Karpas-422 (cell line): ENCODE measurements around the gene MYO9B. TPM values are rescaled to one million over a fixed set of nuclear protein-coding genes. Genes with fewer than 3 reads are reported as not detected.

ENCODE experiments used
- DNase-seq: peaks from one replicate; pipeline ENCODE4 v3.0.0-alpha.2; 2015
- H2AFZ ChIP-seq: fragments of 200-600 bp; sonication (generic); 2 replicates; pipeline ENCODE4 v1.6.1; 2014; ENCODE audit warnings: antibody characterized with exemption, low read length, mixed read lengths
- H3K27ac ChIP-seq: fragments of 200-600 bp; sonication (generic); 2 replicates; pipeline ENCODE4 v1.5.1; 2014; ENCODE audit warnings: mild to moderate bottlenecking, low read length, moderate library complexity
- H3K27me3 ChIP-seq: fragments of 200-600 bp; sonication (generic); 2 replicates; pipeline ENCODE4 v1.6.1; 2014; ENCODE audit warnings: low read length, mixed read lengths
- H3K36me3 ChIP-seq: fragments of 200-600 bp; sonication (generic); 2 replicates; pipeline ENCODE4 v1.6.1; 2014; ENCODE audit warnings: low read length, mixed read lengths; ENCODE audit not compliant: insufficient read depth
- H3K4me1 ChIP-seq: fragments of 200-600 bp; sonication (generic); 2 replicates; pipeline ENCODE4 v1.6.1; 2014; ENCODE audit warnings: mild to moderate bottlenecking, low read length, mixed read lengths
- H3K4me2 ChIP-seq: fragments of 200-600 bp; sonication (generic); 2 replicates; pipeline ENCODE4 v1.6.1; 2014; ENCODE audit warnings: low read length, low read depth, mild to moderate bottlenecking; ENCODE audit not compliant: poor library complexity, severe bottlenecking
- H3K4me3 ChIP-seq: fragments of 200-600 bp; sonication (generic); 2 replicates; pipeline ENCODE4 v1.5.1; 2014; ENCODE audit warnings: mild to moderate bottlenecking, antibody characterized with exemption, low read length, mixed read lengths
- H3K79me2 ChIP-seq: fragments of 200-600 bp; sonication (generic); 2 replicates; pipeline ENCODE4 v1.6.1; 2014; ENCODE audit warnings: mild to moderate bottlenecking, low read length, mixed read lengths
- H3K9ac ChIP-seq: fragments of 200-600 bp; sonication (generic); 2 replicates; pipeline ENCODE4 v1.6.0; 2014; ENCODE audit warnings: low read length
- H3K9me2 ChIP-seq: fragments of 200-600 bp; sonication (generic), shearing (Covaris generic); replicated peaks from 2 replicates; pipeline ENCODE4 v1.6.0; 2014; ENCODE audit warnings: mild to moderate bottlenecking, low read length, moderate library complexity; ENCODE audit not compliant: insufficient read depth
- H3K9me3 ChIP-seq: fragments of 300-700, 200-600 bp; sonication (generic); 2 replicates; pipeline ENCODE4 v1.6.1; 2014; ENCODE audit warnings: low read length, mixed read lengths
- H4K20me1 ChIP-seq: fragments of 200-600 bp; sonication (generic); 2 replicates; pipeline ENCODE4 v1.6.1; 2014; ENCODE audit warnings: mild to moderate bottlenecking, antibody characterized with exemption, low read length, low read depth; ENCODE audit not compliant: insufficient read depth
- total RNA-seq: library from RNA; depleted of rRNA; stranded (reverse); fragments of >200 nt; shearing (Covaris generic); gene quantifications from 2 replicates; pipeline ENCODE4 v1.2.3, GENCODE V29; 2014; ENCODE audit warnings: low replicate concordance

MYO9B gene
- total RNA-seq, 1 experiment from 2014 or later: 80.1 TPM

DNA sequence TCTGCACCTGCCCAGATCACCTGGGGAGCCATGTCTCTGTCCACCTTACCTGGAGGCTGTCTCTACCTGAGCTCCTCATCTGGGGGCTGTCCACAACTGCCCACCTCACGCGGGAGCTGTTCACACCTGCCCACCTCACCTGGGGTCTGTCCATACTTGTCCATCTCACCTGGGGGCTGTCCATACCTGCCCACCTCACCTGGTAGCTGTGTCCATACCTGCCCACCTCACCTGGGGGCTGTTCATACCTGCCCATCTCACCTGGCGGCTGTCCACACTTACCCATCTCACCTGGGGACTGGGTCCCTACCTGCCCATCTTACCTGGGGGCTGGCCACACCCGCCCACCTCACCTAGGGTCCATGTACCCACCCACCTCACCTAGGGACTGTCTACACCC is 38.9 kb upstream of the MYO9B start:
- H3K27me3 ChIP-seq: no peaks in the 10 kb centered on the region
- H4K20me1 ChIP-seq: no peaks in the 10 kb centered on the region
- H2AFZ ChIP-seq: no peak overlapping the region
- no peak overlapping the region for H3K27ac ChIP-seq
- no peak overlapping the region for H3K9ac ChIP-seq
- no peak overlapping the region for H3K4me2 ChIP-seq
- no peaks in the 10 kb centered on the region for H3K9me3 ChIP-seq
- no peak for DNase-seq
- no peaks in the 10 kb centered on the region for H3K9me2 ChIP-seq
- H3K79me2 ChIP-seq: no peaks in the 10 kb centered on the region
- H3K4me1 ChIP-seq: no peaks in the 10 kb centered on the region
- no peaks in the 10 kb centered on the region for H3K36me3 ChIP-seq
- H3K4me3 ChIP-seq: no peak overlapping the region

DNA sequence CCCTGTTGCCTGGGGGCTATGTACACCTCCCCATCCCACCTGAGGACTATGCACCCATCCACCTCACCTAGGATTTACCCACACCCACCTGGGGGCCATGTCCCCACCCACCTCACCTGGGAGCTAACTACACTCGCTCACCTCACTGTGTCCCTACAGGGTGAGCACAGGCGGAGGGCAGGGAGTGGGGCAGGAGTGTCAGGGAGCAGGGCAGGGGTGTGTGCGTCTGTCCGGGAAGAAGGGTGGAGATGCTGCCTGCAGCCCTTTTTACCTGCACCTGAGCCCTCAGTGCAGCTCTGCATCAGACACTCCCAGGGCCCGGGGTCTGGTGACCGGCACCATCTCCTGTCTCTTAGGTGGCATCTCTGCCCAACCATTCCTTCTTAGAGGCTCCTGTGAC is 38.4 kb upstream of the MYO9B start:
- H3K9me3 ChIP-seq: no peaks in the 10 kb centered on the region
- no peaks in the 10 kb centered on the region for H3K79me2 ChIP-seq
- no peak overlapping the region for H3K27ac ChIP-seq
- no peaks in the 10 kb centered on the region for H3K9me2 ChIP-seq
- H3K4me3 ChIP-seq: no peak overlapping the region
- H3K27me3 ChIP-seq: no peaks in the 10 kb centered on the region
- no peaks in the 10 kb centered on the region for H3K4me1 ChIP-seq
- H2AFZ ChIP-seq: no peak overlapping the region
- no peak for DNase-seq
- no peak overlapping the region for H3K4me2 ChIP-seq
- no peaks in the 10 kb centered on the region for H3K36me3 ChIP-seq
- no peaks in the 10 kb centered on the region for H4K20me1 ChIP-seq
- H3K9ac ChIP-seq: no peak overlapping the region

- Histone ChIP-seq H3K9me2 (no peaks in the 10 kb centered on the region), H3K27ac (no peak overlapping the region), H3K36me3 (no peaks in the 10 kb centered on the region), H3K27me3 (no peaks in the 10 kb centered on the region), H3K79me2 (no peaks in the 10 kb centered on the region), H3K4me2 (no peak overlapping the region), H4K20me1 (no peaks in the 10 kb centered on the region), H3K4me3 (no peak overlapping the region), H3K9ac (no peak overlapping the region), H3K9me3 (no peaks in the 10 kb centered on the region), H2AFZ (no peak overlapping the region), H3K4me1 (no peaks in the 10 kb centered on the region)
- DNase-seq: no peak
These were observed 37.5 kb upstream of the MYO9B start for GRCh38 chr19:17037966-17038500.

DNA sequence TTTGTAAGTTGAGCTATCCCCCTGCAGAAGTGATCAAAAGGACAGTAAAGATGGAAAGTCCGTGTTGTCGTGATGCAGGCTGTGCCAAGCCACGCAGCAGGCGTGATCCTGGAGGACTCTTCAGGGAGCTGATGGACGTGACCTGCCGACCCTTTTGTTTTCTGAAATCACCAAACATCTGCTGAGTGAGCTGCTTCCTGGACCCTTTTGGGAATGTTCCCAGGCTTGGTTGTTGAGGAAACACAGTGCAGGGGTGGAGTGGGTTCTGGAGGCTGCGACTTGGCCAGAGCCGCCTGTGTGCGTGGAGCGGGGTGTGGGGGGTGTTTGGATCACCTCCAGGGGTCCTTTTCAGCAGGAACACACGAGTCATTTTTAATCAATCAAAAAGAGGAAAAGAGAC is 33.6 kb upstream of the MYO9B start:
- no peaks in the 10 kb centered on the region for H3K4me1 ChIP-seq
- H3K27ac ChIP-seq: no peak overlapping the region
- no peak for DNase-seq
- no peaks in the 10 kb centered on the region for H3K36me3 ChIP-seq
- H3K9ac ChIP-seq: no peak overlapping the region
- no peaks in the 10 kb centered on the region for H3K9me3 ChIP-seq
- H3K9me2 ChIP-seq: no peaks in the 10 kb centered on the region
- no peaks in the 10 kb centered on the region for H4K20me1 ChIP-seq
- H3K4me3 ChIP-seq: no peak overlapping the region
- H2AFZ ChIP-seq: no peak overlapping the region
- no peak overlapping the region for H3K4me2 ChIP-seq
- no peaks in the 10 kb centered on the region for H3K79me2 ChIP-seq
- H3K27me3 ChIP-seq: no peaks in the 10 kb centered on the region

GRCh38 chr19:17043744-17044143 is 31.8 kb upstream of the MYO9B start:
- Histone ChIP-seq H3K9ac (no peak overlapping the region), H4K20me1 (no peaks in the 10 kb centered on the region), H3K9me3 (no peaks in the 10 kb centered on the region), H3K27ac (no peak overlapping the region), H3K9me2 (no peaks in the 10 kb centered on the region), H3K4me3 (no peak overlapping the region), H3K27me3 (no peaks in the 10 kb centered on the region), H3K79me2 (no peaks in the 10 kb centered on the region), H2AFZ (no peak overlapping the region), H3K4me2 (no peak overlapping the region), H3K4me1 (no peaks in the 10 kb centered on the region), H3K36me3 (no peaks in the 10 kb centered on the region)
- no peak for DNase-seq

GRCh38 chr19:17045907-17046502 is 29.6 kb upstream of the MYO9B start:
- H3K79me2 ChIP-seq: no peaks in the 10 kb centered on the region
- H3K27me3 ChIP-seq: no peaks in the 10 kb centered on the region
- H3K9me3 ChIP-seq: no peaks in the 10 kb centered on the region
- H4K20me1 ChIP-seq: no peaks in the 10 kb centered on the region
- H2AFZ ChIP-seq: no peak overlapping the region
- H3K36me3 ChIP-seq: peaks cover 8% of the 10 kb centered on the region; the same call in 1 of the 2 replicates
- no peak overlapping the region for H3K27ac ChIP-seq
- no peak overlapping the region for H3K4me2 ChIP-seq
- H3K9ac ChIP-seq: no peak overlapping the region
- no peak for DNase-seq
- H3K4me1 ChIP-seq: no peaks in the 10 kb centered on the region
- H3K9me2 ChIP-seq: no peaks in the 10 kb centered on the region
- no peak overlapping the region for H3K4me3 ChIP-seq

GRCh38 chr19:17048885-17049453 is 26.6 kb upstream of the MYO9B start:
- Histone ChIP-seq H4K20me1 (no peaks in the 10 kb centered on the region), H3K27me3 (no peaks in the 10 kb centered on the region), H3K27ac (no peak overlapping the region), H3K4me3 (no peak overlapping the region), H3K9me3 (no peaks in the 10 kb centered on the region), H3K4me2 (no peak overlapping the region), H3K4me1 (no peaks in the 10 kb centered on the region), H3K36me3 (peaks cover 18% of the 10 kb centered on the region; the same call in 1 of the 2 replicates), H2AFZ (no peak overlapping the region), H3K9ac (no peak overlapping the region), H3K9me2 (no peaks in the 10 kb centered on the region), H3K79me2 (no peaks in the 10 kb centered on the region)
- DNase-seq: no peak

- Histone ChIP-seq H3K27me3 (no peaks in the 10 kb centered on the region), H3K27ac (no peak overlapping the region)
- DNase-seq: no peak
These were observed 25.8 kb upstream of the MYO9B start for GRCh38 chr19:17049711-17050280.

More at GRCh38 chr19:17049711-17050280, 25.8 kb upstream of the MYO9B start:
- Histone ChIP-seq H3K9me2 (no peaks in the 10 kb centered on the region), H4K20me1 (no peaks in the 10 kb centered on the region), H3K9me3 (no peaks in the 10 kb centered on the region), H3K4me1 (no peaks in the 10 kb centered on the region), H3K36me3 (peaks cover 18% of the 10 kb centered on the region; the same call in 1 of the 2 replicates), H3K79me2 (no peaks in the 10 kb centered on the region), H2AFZ (no peak overlapping the region), H3K9ac (no peak overlapping the region), H3K4me2 (no peak overlapping the region), H3K4me3 (no peak overlapping the region)
